GM10266 (cell line): Measurements from ENCODE around the gene NEIL1.

Source experiments
- DNase-seq: peaks from one replicate; pipeline ENCODE4 v3.0.0; 2012; ENCODE audit errors: extremely low spot score
- CTCF ChIP-seq: IDR thresholded peaks from 2 replicates; pipeline ENCODE4 v1.5.1; 2012; ENCODE audit warnings: mild to moderate bottlenecking, low read depth; ENCODE audit not compliant: control insufficient read depth, insufficient read depth; ENCODE audit errors: missing control alignments

NEIL1 gene

GRCh38 chr15:75362642-75363249 lies 15.9 kb downstream of the NEIL1 start:
- no peak for DNase-seq

GRCh38 chr15:75363786-75364185 lies 16.9 kb downstream of the NEIL1 start:
- TF ChIP-seq CTCF = no peak

More at GRCh38 chr15:75362642-75363249, 15.9 kb downstream of the NEIL1 start:
- TF ChIP-seq CTCF = no peak

DNA sequence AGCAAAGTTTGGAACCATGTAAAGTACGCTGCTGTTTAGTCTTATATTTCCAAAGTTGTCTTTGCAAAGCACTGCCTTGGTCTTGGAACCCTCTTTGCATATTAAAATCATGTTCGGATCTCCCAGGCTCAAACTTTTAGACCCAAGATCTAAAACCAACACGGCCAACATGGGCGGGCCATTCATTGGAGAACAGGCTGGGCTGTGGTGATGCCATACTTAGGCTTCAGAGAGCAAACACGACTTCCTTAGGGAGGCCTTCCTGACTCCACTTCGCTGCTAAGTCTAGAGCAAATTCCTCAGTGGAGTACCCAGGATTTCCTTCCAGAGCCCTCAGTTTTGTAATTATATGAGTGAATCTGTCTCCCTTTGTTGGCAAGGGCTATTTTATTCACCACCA lies 18.0 kb downstream of the NEIL1 start:
- TF ChIP-seq CTCF = no peak
- no peak for DNase-seq

More at GRCh38 chr15:75363786-75364185, 16.9 kb downstream of the NEIL1 start:
- no peak for DNase-seq

- no peak for DNase-seq
- no peak for TF ChIP-seq CTCF
These were observed 19.3 kb downstream of the NEIL1 start for GRCh38 chr15:75366163-75366562.

- no peak for DNase-seq
- TF ChIP-seq CTCF = no peak
These were observed 20.2 kb downstream of the NEIL1 start for GRCh38 chr15:75367006-75367405.

GRCh38 chr15:75367406-75367912 lies 20.6 kb downstream of the NEIL1 start:
- DNase-seq = no peak
- TF ChIP-seq CTCF = no peak

DNA sequence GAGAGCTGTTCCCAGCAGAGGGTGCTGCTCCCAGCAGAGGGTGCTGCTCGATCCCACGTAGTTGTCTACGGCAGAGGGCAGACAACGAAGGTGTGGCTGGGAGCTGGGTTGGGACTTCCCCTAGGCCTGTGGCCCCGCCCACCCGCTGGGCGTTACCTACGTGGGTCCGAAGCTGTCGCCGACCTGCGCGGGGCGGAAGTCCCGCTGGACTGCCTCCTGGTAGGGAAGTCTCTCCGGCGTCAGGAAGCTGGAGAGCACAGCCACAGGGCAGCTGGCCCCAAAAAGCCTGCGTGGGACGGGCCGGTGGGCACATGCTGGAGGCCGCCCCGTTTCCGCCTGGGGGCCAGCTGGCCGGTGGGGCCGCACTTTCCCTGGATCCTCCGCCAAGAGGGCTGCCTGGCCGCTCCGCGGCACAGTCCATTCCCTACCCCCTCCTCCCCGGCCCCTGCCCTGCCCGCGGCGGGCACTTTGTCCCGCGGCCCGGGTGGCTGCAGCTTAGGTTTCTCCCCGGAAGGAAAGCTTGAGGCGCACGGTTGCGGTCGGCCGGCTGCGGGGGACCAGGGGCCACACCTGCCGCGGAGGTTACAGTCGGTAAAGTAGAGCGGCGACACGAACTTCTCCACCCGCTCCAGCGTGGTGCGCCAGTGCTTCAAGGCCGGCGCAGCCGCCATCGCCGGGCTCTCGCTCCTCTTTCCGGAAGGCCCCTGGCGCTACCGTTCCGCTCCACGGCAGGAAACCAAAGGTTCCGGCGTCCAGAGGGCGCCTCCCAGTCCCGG lies 21.3 kb downstream of the NEIL1 start, which contains the start of gene MAN2C1:
Gene MAN2C1, minus strand, starts transcription at position 695 of the 776 bp plus-strand sequence. Its CDS starts 24 bp downstream, at position 671.
- TF ChIP-seq CTCF = peak; percentile 84
- peak; percentile 95 for DNase-seq
